Lower lobe of right lung (tissue), 2 donors: ENCODE results near the gene MYO1B. TPM values are rescaled to one million over a fixed set of nuclear protein-coding genes. Genes with fewer than 3 reads are reported as not detected.

Experiments
- ATAC-seq, 2 donors: fragments of 200-7000 bp; cut with Tn5 transposase; one replicate each; pipeline ENCODE4 v1.9.1; 2020 to 2022; ENCODE audit warnings: mild to moderate bottlenecking in 2 of 2, moderate library complexity in 2 of 2
- DNase-seq: peaks from one replicate; pipeline ENCODE4 v3.0.0-alpha.2; 2020
- H3K27ac ChIP-seq: fragments of 200-600 bp; one replicate; pipeline ENCODE4 v1.8.0; 2022
- H3K27me3 ChIP-seq: fragments of 200-600 bp; one replicate; pipeline ENCODE4 v1.8.0; 2022; ENCODE audit warnings: low read depth
- H3K36me3 ChIP-seq: fragments of 200-600 bp; one replicate; pipeline ENCODE4 v1.8.0; 2022; ENCODE audit warnings: mild to moderate bottlenecking
- H3K4me1 ChIP-seq: fragments of 200-600 bp; one replicate; pipeline ENCODE4 v1.8.0; 2022
- H3K4me3 ChIP-seq: fragments of 200-600 bp; one replicate; pipeline ENCODE4 v1.8.0; 2022; ENCODE audit warnings: mild to moderate bottlenecking
- H3K9me3 ChIP-seq: fragments of 200-600 bp; one replicate; pipeline ENCODE4 v1.8.0; 2022
- CTCF ChIP-seq: fragments of 200-600 bp; IDR thresholded peaks from one replicate; pipeline ENCODE4 v1.8.0; 2022; ENCODE audit warnings: antibody characterized with exemption, mild to moderate bottlenecking
- intact Hi-C: fragments of 100-400 bp; cut with DNase I; formaldehyde crosslinking; loops from one replicate; pipeline ENCODE4 v1.11.0; 2022
- total RNA-seq: library from RNA; stranded (reverse); fragmentation: NEBNext Ultra II Directional; extraction: Animal tissue kit (Norgen Biotek cat#: 25700); gene quantifications from one replicate; pipeline ENCODE4 v1.2.1, GENCODE V29; 2021
- donor health status: DM: no; HTN: yes; CAD: no; lungs with severe emphysema.

Gene MYO1B
- total RNA-seq, 1 donor from 2014 or later = 123 TPM

- no peak overlapping the region for H3K27ac ChIP-seq
- no peaks in the 10 kb centered on the region for H3K36me3 ChIP-seq
- peaks cover 58% of the 10 kb centered on the region for H3K4me1 ChIP-seq
- ATAC-seq (no peak), DNase-seq (no peak)
- H3K9me3 ChIP-seq = no peaks in the 10 kb centered on the region
- no peak for TF ChIP-seq CTCF
- H3K27me3 ChIP-seq = peaks cover 8% of the 10 kb centered on the region
- intact Hi-C loops = no loop called here
- H3K4me3 ChIP-seq = no peak overlapping the region
Observed at GRCh38 chr2:191249156-191249813, 4.1 kb downstream of the MYO1B start.

- intact Hi-C loops = no loop called here
- DNase-seq = no peak
Observed at GRCh38 chr2:191250400-191250799, 5.2 kb downstream of the MYO1B start.

GRCh38 chr2:191250986-191251385 lies 5.8 kb downstream of the MYO1B start:
- TF ChIP-seq CTCF = no peak
- DNase-seq (no peak), ATAC-seq (no peak)
- Histone ChIP-seq H3K9me3 (no peaks in the 10 kb centered on the region), H3K4me1 (peaks cover 67% of the 10 kb centered on the region), H3K27me3 (peaks cover under 1% of the 10 kb centered on the region), H3K27ac (peak overlapping the region; percentile 4), H3K36me3 (no peaks in the 10 kb centered on the region), H3K4me3 (no peak overlapping the region)
- intact Hi-C loops = no loop called here

More at GRCh38 chr2:191250400-191250799, 5.2 kb downstream of the MYO1B start:
- Histone ChIP-seq H3K9me3 (no peaks in the 10 kb centered on the region), H3K27ac (peak overlapping the region; percentile 4), H3K4me1 (peaks cover 61% of the 10 kb centered on the region), H3K27me3 (peaks cover 6% of the 10 kb centered on the region), H3K4me3 (no peak overlapping the region), H3K36me3 (no peaks in the 10 kb centered on the region)
- ATAC-seq = no peak
- TF ChIP-seq CTCF = no peak

GRCh38 chr2:191252699-191253098 lies 7.5 kb downstream of the MYO1B start:
- Histone ChIP-seq H3K9me3 (no peaks in the 10 kb centered on the region), H3K27ac (no peak overlapping the region), H3K27me3 (no peaks in the 10 kb centered on the region), H3K4me1 (peaks cover 70% of the 10 kb centered on the region), H3K36me3 (no peaks in the 10 kb centered on the region), H3K4me3 (no peak overlapping the region)
- ATAC-seq (no peak), DNase-seq (no peak)
- intact Hi-C loops = no loop called here
- no peak for TF ChIP-seq CTCF

GRCh38 chr2:191253476-191253875 lies 8.3 kb downstream of the MYO1B start:
- TF ChIP-seq CTCF = no peak
- no peak overlapping the region for H3K4me3 ChIP-seq
- H3K27me3 ChIP-seq = no peaks in the 10 kb centered on the region
- H3K4me1 ChIP-seq = peaks cover 68% of the 10 kb centered on the region
- no peak for ATAC-seq
- H3K36me3 ChIP-seq = no peaks in the 10 kb centered on the region
- no peak for DNase-seq
- no peaks in the 10 kb centered on the region for H3K9me3 ChIP-seq
- no peak overlapping the region for H3K27ac ChIP-seq
- intact Hi-C loops = no loop called here
